GM10266 (cell line): ENCODE measurements around the gene ZNF814.

Experiments
- DNase-seq: peaks from one replicate; pipeline ENCODE4 v3.0.0; 2012; ENCODE audit errors: extremely low spot score
- TF ChIP-seq, protein P1 (sequence below): IDR thresholded peaks from 2 replicates; pipeline ENCODE4 v1.5.1; 2012; ENCODE audit warnings: mild to moderate bottlenecking, low read depth; ENCODE audit not compliant: control insufficient read depth, insufficient read depth; ENCODE audit errors: missing control alignments

The ZNF814 gene

DNA sequence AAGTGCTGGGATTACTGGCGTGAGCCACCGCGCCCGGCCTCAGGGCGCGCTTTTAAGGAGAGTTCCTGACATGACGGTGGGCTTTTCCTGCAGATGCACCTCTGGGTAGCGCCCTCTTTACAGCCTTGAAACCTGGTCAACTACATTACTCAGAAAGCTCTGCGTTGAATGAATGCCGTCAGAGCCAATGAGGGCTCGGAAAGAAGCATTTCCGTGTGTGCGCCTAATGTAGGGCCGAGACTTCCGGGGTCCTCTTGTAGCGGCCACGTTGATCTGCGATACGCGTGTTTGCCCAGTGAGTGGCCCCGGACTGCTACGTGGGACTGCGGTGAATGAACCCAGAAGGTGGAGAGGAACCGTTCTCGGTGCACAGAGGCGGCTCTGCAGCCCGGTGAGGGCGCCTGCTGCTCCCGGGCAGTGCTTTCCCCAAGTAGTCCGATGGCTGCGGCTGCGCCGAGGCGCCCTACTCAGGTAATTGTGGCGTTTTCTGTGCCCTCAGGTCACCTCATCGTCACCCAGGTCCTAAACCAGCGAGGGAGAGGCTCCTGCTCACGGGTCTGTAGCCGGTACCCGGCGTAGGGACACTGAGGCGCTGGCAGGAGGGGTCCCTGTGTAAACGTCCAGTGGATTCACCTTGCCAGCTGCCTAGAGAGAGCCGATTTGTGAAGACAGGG lies 69.2 kb downstream of the ZNF814 start:
- TF ChIP-seq, protein P1, sequence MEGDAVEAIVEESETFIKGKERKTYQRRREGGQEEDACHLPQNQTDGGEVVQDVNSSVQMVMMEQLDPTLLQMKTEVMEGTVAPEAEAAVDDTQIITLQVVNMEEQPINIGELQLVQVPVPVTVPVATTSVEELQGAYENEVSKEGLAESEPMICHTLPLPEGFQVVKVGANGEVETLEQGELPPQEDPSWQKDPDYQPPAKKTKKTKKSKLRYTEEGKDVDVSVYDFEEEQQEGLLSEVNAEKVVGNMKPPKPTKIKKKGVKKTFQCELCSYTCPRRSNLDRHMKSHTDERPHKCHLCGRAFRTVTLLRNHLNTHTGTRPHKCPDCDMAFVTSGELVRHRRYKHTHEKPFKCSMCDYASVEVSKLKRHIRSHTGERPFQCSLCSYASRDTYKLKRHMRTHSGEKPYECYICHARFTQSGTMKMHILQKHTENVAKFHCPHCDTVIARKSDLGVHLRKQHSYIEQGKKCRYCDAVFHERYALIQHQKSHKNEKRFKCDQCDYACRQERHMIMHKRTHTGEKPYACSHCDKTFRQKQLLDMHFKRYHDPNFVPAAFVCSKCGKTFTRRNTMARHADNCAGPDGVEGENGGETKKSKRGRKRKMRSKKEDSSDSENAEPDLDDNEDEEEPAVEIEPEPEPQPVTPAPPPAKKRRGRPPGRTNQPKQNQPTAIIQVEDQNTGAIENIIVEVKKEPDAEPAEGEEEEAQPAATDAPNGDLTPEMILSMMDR: no peak
- peak; percentile 93 for DNase-seq

GRCh38 chr19:57818378-57818777 lies 70.5 kb downstream of the ZNF814 start:
- DNase-seq: no peak
- TF ChIP-seq, protein P1: no peak

GRCh38 chr19:57817976-57818375 lies 70.9 kb downstream of the ZNF814 start:
- no peak for DNase-seq
- TF ChIP-seq, protein P1: no peak

- TF ChIP-seq, protein P1: no peak
These were observed 72.2 kb downstream of the ZNF814 start for GRCh38 chr19:57816652-57817051.

DNA sequence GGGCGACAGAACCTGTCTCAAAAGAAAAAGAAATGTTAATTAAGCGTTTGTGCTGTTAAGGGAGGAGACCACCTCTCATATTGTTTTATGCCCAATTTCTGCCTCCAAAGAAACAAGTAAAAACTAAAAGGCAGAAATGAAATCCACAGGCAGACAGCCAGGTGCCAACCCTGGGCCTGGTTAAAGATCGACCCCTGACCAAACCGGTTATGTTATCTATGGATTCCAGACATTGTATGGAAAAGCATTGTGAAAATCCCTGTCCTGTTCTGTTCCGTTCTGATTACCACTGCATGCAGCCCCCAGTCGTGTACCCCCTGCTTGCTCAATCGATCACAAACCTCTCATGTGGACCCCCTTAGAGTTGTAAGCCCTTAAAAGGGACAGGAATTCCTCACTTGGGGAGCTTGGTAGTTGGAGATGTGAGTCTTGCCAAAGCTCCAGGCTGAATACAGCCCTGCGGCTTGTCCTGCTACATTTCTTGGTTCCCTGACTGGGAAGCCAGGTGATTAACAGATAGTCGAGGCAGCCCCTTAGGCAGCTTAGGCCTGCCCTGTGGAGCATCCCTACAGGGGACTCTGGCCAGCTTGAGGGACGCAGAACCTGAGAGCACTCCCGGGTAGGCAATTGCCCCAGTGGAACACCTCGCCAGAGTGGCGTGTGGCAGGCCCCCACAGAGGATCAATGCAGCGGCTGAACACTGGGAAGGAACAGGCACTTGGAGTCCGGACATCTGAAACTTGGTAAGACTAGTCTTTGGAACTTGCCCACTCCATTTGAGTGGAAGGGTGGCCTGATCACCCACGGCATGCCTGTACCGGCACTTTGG lies 73.4 kb downstream of the ZNF814 start:
- TF ChIP-seq, protein P1: no peak
- DNase-seq: no peak

More at GRCh38 chr19:57816652-57817051, 72.2 kb downstream of the ZNF814 start:
- no peak for DNase-seq

GRCh38 chr19:57814505-57815246 lies 74.2 kb downstream of the ZNF814 start, which contains the start of gene ZNF552:
Gene ZNF552, minus strand, starts transcription at chr19:57814913. Its CDS starts 170 bp downstream, at chr19:57814743.
- DNase-seq: peak; percentile 79
- TF ChIP-seq, protein P1: no peak
